GM18511 (cell line): ENCODE results near the gene TMEM163.
"Not testable (repeated sequence)": the region's sequence is repeated elsewhere in the genome, so short reads cannot be mapped to it uniquely, and the experiment has no call there.

Source experiments
- ATAC-seq: cut with Tn5 transposase; IDR thresholded peaks from one replicate; pipeline ENCODE4 v1.9.1; 2021; ENCODE audit warnings: mild to moderate bottlenecking, moderate library complexity; ENCODE audit not compliant: unreplicated experiment

TMEM163 gene

DNA sequence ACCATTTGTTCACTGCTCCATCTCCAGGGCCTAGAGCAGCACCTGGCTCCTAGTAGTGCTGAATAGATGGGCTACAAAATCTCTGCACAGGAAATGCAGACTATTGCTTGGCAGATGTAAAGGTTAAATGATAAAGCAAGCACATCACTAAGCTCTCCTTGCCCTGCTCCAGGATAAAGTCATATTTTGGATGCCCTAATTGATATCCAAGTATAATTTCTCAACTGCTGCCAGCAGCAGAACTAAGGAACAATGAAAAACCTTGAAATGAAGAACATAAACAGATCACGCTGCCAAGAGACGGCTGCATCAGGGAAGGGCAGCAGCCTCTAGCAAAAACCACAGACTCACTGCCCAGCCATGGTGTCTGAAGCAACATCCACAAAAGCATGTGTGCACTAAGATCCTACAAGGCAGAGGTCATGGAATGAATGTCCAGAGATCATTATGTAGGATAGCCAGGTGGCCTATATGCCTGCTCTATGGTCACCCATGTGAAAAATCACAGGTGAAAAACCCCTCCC, 134.7 kb downstream of the TMEM163 start:
- no peak for ATAC-seq

GRCh38 chr2:134583462-134583861, 135.3 kb downstream of the TMEM163 start:
- ATAC-seq: no peak

GRCh38 chr2:134582547-134582899, 136.3 kb downstream of the TMEM163 start:
- ATAC-seq: peak; percentile 34

DNA sequence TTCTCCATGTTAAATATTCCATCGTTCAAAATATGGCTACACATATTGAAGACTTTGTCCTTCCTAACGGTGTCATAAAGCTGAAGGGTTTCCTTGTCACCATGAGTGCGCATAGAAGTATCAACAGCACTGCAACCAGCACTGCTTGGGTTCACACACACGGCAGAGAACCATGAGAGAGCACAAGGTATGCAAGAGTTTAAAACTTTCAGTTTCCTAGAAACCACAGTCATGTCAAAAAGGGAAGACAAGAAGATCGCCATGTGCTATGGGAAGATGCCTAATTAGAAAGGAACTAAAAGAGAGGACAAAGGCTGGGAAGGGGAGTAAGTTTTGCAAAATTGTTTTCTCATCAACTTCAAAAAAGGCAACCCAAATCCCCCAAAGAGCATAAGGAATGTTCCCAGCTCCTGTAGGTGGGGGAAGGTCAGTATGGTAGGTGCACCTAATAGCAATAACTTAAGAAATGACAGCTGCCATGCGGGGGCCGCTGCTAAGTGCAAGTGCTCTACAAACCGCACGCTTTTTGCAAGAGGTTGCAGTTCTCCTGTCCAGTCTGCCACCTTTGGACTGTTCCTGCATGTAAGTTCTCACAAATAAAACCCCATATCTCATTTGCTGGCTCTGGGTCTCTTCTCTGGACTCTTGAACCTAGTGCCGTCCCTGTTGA, 136.8 kb downstream of the TMEM163 start:
- peak; percentile 74 for ATAC-seq

- ATAC-seq: no peak
These were observed 140.5 kb downstream of the TMEM163 start for GRCh38 chr2:134578316-134578715.

DNA sequence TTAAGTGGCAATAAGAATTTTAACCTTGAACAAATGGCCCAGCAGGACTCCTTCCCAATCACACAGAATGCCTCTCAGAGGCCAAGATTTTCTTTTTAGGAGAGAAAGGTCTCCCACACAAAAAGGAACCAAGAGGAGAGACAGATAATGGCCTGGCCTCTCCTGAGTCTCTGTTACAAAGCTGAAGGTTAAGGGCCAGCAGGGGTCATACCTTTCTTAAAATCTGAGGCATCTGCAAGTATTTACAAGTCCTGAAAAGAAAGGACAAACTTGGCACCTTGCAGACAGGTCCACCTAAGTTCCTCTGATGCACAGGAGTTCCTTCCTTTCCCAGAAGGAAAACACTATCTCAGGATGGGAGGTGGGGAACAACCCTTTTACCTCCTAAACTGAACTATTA, 142.3 kb downstream of the TMEM163 start:
- no peak for ATAC-seq

DNA sequence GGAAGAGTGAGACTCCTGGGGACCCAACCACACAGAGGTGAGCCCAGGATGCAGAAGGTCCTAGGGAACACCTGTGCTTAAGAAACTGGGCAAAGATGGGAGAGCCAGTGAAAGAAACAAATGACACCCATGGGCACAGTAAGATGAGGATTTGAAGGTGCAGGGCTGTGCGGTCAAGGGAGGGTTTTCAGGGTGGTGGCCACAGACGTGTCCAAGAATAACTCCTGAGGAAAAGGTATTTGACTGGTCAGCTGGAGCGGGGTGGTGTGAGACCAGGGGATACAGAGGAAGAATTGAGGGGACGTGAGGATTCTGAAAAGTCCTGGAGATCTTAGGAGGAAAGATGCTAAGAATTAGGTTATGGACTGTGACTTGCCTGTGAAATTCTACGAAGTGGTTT, 142.9 kb downstream of the TMEM163 start:
- no peak for ATAC-seq

- no peak for ATAC-seq
These were observed 144.0 kb downstream of the TMEM163 start for GRCh38 chr2:134574611-134575330.

- ATAC-seq: no peak
These were observed 145.1 kb downstream of the TMEM163 start for GRCh38 chr2:134573724-134574123.

- ATAC-seq: no peak
These were observed 145.8 kb downstream of the TMEM163 start for GRCh38 chr2:134573085-134573370.

DNA sequence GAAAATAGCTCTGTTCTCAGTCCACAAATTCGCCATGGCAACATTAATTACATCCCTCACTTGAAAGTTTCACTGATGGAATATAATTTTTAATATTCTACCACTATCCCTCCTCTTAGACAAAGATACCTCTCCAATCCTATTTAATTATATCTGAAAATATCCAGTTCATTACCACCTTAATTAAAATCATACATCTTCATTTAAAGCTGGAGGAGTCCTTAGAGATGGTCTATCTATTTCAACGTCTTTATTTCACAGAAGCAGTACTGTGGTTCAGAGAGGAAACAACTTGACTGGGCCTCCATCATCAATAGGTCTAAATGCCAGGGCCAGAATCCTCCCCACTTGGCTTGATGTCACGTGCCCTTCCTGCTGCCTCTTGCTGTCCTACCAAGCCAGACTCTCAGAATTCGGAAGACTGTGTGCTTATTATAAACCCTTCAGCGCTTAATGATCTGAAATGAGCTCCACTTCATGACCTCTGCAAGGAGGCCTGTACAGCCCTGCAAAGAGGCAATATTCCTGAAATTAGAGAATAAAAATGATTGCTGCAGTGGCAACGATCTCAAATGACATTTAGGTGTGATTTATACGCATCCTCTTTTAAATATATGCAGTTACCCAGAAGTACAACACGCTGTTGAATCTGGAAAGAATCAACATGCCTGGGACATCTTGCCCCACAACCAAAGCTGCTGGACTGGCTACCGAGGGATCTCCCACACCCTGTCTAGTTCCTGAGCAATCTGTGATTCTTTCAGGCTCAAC, 146.3 kb downstream of the TMEM163 start:
- ATAC-seq: no peak

- ATAC-seq: no peak
These were observed 148.1 kb downstream of the TMEM163 start for GRCh38 chr2:134570676-134571075.

- ATAC-seq: no peak
These were observed 150.4 kb downstream of the TMEM163 start for GRCh38 chr2:134568413-134568812.

DNA sequence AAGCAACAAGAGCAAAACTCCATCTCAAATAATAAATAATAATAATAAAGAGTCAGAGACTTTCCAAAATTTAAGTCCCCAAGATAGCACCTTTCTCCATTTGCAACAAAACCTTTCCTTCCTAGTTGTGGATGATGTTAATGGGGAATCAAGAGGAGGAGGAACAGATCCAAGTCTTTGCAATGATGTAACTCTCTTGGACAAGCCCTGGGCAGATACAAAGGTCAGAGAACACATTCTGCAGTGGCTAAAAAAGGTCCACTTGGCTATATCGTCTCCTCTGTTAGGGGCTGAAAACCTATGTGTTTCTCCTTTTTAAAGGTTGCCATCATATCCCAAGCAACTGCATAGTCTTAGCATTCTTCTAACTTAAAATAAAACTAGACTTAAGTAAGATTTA, 151.1 kb downstream of the TMEM163 start:
- ATAC-seq: no peak

GRCh38 chr2:134564955-134565354, 153.8 kb downstream of the TMEM163 start:
- not testable (repeated sequence) for ATAC-seq

GRCh38 chr2:134564549-134564948, 154.3 kb downstream of the TMEM163 start:
- ATAC-seq: no peak

GRCh38 chr2:134558208-134558830, 160.5 kb downstream of the TMEM163 start:
- ATAC-seq: no peak

- no peak for ATAC-seq
These were observed 163.4 kb downstream of the TMEM163 start for GRCh38 chr2:134555411-134555810.

GRCh38 chr2:134553657-134554056, 165.1 kb downstream of the TMEM163 start:
- no peak for ATAC-seq

DNA sequence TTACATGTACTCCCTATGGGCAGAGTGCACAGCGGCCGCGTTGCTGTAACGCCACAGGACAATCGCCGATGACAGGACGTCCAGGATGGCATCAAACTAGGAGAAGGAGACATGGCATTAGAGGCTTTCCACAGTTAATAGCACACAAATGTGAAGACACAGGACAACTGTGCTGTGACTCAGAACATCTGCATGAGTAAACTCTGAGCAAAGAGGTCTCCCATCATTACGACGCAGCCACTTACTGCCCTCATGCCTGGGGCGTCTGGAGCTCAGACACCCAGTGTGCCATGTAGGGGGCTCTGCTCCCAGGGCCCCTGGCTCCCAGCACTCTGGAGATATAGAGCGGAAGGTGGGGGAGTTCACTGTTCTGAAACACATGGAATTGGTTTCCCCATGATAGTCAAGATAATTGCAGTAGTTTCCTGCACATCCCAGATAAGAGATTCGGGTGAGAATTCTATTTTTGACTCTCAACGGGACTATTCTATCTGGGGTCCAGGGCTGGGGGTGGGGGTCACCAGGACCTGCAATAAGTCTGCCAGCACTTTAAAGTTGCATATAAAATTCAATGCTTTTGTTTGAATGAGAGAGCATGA, 168.1 kb downstream of the TMEM163 start:
- no peak for ATAC-seq

GRCh38 chr2:134549104-134549503, 169.7 kb downstream of the TMEM163 start:
- no peak for ATAC-seq
